Mesangial cell (primary cell): ENCODE data around the gene JCAD. TPM values are rescaled to one million over a fixed set of nuclear protein-coding genes. Genes with fewer than 3 reads are reported as not detected.

ENCODE experiments used
- total RNA-seq: library from RNA; depleted of rRNA; stranded (reverse); fragments of >200 nt; gene quantifications from 2 replicates; pipeline ENCODE4 v1.2.3, GENCODE V29; 2015

The JCAD gene, protein sequence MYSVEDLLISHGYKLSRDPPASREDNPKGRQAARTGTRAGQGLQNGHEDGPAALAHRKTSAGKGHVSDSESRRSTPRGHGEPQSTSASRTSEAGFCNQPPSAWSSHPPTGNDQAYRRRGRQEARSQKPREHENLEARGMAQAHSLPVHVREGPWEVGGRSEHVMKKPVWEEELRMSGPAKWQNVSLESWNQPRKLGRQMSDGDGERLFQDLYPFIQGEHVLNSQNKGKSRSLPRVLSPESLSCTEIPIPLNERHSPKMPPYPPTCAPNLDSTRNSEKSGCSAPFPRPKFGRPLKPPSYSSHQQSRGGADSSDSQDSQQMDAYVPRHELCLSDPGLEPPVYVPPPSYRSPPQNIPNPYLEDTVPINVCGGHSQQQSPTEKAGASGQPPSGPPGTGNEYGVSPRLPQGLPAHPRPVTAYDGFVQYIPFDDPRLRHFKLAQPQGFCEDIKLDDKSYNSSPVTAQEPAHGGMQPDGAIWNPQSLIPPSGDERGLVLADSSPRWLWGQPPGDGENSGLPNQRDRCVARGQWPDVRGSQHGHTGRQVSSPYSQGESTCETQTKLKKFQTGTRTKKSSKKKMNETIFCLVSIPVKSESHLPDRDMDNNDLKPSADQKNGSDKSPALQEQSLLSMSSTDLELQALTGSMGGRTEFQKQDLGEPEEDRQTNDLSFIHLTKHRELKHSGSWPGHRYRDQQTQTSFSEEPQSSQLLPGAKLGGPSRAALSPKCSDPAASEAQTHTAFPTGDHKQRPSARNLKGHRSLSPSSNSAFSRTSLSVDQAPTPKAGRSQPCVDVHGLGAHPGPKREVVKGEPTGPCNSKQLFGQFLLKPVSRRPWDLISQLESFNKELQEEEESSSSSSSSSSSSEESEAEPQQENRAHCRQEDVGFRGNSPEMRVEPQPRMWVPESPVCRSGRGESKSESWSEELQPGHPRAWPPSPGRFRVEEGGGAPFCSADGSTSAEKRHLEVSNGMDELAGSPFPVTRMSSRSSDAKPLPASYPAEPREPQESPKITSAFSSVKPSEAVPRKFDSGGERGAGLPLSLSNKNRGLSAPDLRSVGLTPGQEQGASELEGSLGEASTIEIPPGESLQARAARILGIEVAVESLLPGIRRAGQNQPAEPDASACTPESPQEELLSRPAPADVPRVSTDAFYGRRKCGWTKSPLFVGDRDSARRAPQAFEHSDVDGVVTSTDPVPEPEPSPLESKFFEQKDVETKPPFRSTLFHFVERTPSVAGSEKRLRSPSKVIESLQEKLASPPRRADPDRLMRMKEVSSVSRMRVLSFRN (N-terminal part only)
- 8.4 and 9.0 TPM in 2 replicates for total RNA-seq

DNA sequence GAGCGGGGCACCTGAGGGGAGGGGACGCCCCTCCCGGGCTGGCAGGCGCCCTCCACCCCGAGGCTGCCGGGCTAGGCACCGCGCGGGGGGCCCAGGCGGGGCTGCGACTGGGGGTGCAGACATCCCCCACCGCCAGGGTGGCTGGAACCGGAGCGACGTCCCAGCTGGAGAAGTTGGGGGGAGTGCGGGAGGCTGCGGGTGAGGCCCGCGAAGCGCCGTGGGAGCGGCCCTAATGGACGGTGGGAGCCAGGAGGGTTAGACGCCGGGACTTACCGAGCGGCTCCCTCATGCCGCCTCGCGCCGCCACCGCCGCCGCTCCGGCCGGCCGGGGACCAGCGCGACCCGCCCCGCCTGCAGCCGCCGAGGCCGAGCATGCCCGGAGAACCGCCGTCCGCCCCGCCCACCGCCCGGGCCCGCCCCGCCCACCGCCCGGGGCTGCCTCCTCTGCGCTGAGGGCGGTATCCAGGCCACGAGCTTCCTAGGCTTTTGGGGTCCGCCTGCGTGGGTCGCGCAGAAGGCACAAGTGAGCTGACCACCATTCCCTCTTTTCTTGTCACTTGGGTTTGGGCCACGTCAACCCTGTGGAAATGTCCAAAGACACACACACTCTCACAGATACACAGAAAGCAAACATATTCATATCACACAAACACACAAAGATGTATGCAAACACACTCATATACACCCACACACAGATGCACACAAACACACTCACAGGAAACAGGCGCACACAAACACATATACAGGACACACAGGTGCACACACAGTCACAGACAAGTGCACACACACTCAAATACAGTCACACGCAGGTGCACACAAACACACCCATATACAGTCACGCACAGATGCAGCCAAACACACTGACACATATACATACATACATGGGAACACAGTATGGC is at the start of gene JCAD:
Gene JCAD (minus strand): TSS at position 378 of the 899 bp plus-strand sequence. CDS start 11,774 bp downstream, outside the sequence.

